Activated CD4-positive, alpha-beta T cell treated with anti-CD3 and anti-CD28 coated beads for 24 hours (primary cell): Measurements from ENCODE around the gene GEMIN7.

Experiments used
- DNase-seq, 2 donors: peaks; one replicate each; pipeline ENCODE4 v3.0.0-alpha.2; 2020; ENCODE audit warnings: low read depth in 2 of 2

GEMIN7 gene

DNA sequence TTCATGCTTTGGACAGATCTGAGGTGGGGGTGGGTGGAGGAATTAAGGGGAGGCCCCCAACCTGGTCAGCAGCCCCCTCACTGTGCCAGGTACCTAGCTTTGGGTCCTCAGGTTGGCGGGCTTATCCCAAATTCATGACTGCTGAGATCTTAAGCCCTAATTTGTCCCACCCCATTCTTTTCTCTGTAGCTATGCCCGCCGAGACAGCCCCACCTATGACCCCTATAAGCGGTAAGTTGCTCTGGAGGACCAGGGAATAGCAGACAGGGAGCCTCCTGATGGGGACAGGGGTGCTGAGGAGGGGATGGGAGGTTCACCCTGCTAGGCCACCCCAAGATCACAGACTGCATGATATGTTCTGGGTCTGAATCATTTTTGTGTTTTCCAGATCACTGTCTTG, 17.1 kb upstream of the GEMIN7 start:
- DNase-seq = no peak

DNA sequence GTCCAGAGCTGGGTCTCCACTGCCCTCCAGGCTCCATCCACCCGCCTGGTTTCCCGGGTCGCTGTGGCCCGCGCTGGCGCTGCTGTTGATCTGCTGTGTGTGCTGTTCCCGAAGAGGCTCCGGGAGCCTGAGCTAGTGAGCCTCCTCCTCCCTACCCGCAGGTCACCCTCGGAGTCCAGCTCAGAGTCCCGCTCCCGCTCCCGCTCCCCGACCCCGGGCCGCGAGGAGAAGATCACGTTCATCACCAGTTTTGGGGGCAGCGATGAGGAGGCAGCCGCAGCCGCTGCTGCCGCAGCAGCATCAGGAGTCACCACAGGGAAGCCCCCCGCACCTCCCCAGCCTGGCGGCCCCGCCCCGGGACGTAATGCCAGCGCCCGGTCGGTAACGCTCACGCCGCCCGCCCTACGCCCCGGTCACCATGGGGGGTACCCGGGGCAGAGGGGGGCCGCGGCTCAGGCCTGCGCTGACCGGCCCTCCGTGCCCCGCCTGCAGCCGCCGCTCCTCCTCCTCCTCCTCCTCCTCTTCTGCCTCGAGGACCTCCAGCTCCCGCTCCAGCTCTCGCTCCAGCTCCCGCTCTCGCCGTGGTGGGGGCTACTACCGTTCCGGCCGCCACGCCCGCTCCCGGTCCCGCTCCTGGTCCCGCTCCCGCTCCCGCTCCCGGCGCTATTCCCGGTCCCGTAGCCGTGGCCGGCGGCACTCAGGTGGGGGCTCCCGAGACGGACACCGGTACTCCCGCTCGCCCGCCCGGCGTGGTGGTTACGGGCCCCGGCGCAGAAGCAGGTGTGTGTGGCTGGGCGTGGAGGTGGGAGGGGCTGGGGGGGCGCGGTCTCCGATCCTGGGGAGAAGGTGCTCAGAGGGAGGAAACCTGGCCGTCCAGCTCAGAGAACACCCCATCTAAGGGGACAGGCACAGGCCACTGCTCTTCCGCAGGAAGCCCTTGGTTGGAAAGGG, 14.9 kb upstream of the GEMIN7 start:
- DNase-seq = no peak

GRCh38 chr19:45066921-45067661, 12.0 kb upstream of the GEMIN7 start:
- no peak for DNase-seq

- no peak for DNase-seq
These were observed 11.0 kb upstream of the GEMIN7 start for GRCh38 chr19:45068041-45068440.

GRCh38 chr19:45069056-45069455, 10.0 kb upstream of the GEMIN7 start:
- no peak for DNase-seq

- no peak for DNase-seq
These were observed 8.8 kb upstream of the GEMIN7 start for GRCh38 chr19:45070214-45070613.

- no peak for DNase-seq
These were observed 8.1 kb upstream of the GEMIN7 start for GRCh38 chr19:45070861-45071544.

DNA sequence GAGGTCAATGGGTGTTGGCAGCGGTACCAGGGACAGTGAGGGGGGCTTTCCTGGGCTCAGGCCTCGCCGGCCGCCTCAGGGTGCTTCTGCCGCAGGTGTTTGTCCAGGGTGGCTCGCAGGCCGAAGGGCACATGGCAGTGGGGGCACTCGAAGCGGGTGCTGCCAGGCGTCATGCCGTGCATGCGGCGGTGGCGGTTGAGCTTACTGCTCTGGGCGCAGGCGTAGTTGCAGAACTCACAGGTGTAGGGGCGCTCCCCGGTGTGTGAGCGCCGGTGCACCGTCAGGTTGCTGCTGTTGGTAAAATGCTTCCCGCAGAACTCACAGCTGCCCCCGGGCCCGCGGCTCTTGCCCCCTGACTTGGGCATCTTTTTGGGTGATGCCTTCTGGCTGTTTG, 7.5 kb upstream of the GEMIN7 start:
- no peak for DNase-seq

- no peak for DNase-seq
These were observed 6.9 kb upstream of the GEMIN7 start for GRCh38 chr19:45071969-45072790.

DNA sequence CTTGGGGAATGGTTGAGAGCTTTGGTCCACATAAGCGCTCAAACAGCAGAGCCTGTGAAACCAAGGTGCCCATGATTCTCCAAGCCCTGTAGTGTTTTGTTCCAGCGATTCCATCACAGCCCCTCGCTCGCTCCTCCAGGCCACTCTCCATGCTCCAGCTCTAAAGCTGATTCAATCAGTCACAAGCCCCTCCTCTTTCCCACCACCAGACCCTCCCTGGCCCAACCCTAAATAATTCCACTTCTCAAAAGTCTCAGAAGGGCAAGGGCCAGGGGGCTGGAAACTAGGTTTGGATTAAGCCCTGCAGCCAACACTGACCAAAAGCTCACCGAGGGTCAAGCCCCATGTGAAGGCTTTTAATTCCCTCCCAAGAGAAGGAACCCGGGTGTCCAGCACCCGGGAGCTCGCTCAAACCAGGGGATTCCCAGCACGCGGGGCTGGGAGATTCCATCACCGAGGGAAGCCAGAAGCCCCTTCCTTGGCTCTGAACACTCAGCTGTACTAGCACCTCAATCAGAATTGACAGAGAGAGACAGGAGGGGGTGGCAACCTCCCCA, 4.2 kb upstream of the GEMIN7 start:
- DNase-seq = no peak

GRCh38 chr19:45075301-45076028, 3.6 kb upstream of the GEMIN7 start:
- no peak for DNase-seq

DNA sequence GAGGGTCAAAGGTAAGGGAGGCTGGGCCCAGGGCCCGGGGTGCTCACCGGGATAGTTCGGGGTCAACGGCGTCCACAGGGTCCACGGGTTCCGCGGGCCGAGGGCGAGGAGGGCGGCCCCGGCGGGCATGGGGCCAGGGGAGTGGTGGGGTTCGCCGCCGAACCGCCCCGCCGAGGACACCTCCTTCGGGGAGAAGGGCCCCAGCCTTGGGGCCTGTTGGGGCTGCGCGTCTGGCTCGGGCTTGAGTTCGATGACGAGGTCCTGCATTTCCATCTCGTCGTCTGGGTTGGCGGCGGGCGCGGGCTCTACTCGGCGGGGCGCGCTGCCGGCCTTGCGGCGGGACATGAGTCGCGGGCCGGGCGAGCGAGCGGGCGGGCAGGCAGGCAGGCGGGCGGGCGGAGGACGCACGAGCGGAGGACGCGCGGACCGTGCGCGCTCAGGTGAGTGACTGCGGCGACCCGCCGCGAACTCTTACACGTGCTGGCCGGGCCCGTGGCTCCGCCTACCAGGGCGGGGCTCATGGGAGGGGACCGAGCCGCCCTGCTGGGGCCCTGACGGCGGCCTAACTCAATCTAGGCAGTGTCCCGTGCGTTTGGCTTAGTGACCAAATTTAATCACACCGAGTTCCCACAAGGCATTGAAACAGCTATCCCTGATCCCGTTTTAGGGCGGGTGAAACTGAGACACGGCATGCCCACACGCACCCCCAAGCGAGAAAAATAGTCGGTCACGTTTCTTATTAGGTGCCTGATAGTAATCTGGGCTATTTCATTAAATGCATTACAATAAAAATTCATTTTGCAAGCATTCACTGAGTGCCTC, 2.8 kb upstream of the GEMIN7 start, which contains the start of gene ZNF296:
TSS of gene ZNF296 (minus strand) at position 450 of the 822 bp plus-strand sequence. CDS start at position 345, 105 bp downstream.
- DNase-seq = peak; percentile 69 to 79

GRCh38 chr19:45076851-45077730, 2.0 kb upstream of the GEMIN7 start:
- DNase-seq = no peak

DNA sequence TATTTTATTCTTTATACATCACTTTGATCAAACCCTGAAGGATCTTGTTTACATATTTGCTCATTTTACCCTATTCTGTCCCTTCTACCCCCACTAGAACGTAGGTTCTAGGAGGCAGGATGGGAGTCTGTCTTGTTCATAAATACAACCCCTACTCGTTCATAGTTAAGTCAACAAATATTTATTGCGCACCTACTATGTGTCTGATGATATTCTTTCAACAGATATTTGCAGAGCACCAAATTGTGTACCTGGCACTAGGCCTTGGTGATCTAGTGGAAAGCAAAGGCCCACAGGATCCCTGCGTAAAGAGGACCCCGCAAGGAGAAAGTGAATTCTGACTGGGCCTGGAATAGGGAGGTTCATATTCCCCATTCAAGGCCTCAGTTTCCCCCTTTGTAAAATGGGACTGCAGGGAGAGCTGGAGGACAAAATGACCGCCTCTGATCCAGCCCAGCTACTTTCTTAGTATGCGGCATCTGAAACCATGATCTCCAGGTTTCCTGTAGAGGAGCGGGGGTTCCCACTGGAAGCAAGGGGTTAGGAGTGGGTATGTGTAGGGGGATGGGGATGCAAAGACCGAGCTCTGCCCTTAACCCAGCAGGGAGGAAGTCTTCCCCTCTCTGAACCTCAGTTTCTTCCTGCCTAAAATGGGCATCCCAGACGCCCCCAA, 534 bp upstream of the GEMIN7 start:
- DNase-seq = no peak

DNA sequence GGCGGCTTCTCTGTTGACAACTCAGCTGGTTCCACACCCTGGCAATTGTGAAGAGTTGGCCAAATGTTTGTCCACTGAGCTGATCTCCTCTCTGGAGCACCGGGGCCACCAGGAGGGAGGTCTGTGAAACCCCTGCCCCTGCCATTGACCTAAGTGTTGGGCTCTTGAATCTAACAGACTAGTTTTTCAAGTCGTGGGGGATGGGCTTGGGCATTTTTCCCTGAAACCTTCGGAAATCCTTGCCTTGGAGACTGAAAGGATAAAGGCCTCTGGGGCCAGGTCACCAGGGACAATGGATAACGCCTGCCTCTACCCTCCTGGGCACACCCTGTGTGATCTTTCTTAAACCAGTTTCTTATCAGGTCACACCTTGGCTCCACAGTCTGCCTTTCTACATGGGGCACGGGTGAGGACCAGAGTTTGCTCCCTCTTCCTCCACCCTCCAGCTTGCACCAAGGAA, 881 bp downstream of the GEMIN7 start:
- DNase-seq = no peak

GRCh38 chr19:45082170-45082569, 3.1 kb downstream of the GEMIN7 start:
- DNase-seq = no peak

DNA sequence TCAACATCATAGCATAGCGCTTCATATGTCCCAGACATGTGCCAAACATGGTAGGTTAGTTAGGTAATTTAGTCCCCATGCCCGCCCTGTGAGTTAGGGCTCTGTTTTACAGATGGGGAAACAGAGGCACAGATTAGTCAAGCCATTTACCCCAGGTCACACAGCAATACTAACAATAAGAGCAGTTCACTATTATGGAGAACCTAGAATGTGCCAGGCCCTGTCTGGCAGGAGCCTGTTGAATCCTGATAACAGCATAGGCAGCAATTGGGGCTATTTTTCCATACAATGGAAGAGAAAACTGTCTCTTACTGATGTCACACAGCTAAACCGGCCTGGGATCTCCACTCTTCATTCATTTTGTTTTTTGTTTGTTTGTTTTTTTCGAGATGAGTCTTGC, 7.4 kb downstream of the GEMIN7 start:
- DNase-seq = no peak

- DNase-seq = no peak
These were observed 8.5 kb downstream of the GEMIN7 start for GRCh38 chr19:45087531-45087930.
